Body of pancreas (tissue), 4 donors: ENCODE data around the gene TCF12. TPM values are rescaled to one million over a fixed set of nuclear protein-coding genes. Genes with fewer than 3 reads are reported as not detected.

Source experiments
- ATAC-seq: fragments of 150-250 bp; one replicate; pipeline ENCODE4 v1.9.1; 2016
- DNase-seq, 4 donors: peaks; one replicate each; pipeline ENCODE4 v3.0.0-alpha.2; 2019
- H3K27ac ChIP-seq, 4 donors: fragments of 200-600 bp; sonication (generic); 1 replicate in 3 of 4; 2 replicates in 1 of 4; pipeline versions ENCODE4 v1.5.1 to v1.6.1; 2016 to 2019; ENCODE audit warnings: mild to moderate bottlenecking in 1 of 4, mixed read lengths in 1 of 4, moderate library complexity in 1 of 4
- H3K27me3 ChIP-seq, 2 donors: fragments of 200-600 bp; sonication (generic); one replicate each; pipeline ENCODE4 v1.6.0; 2016; ENCODE audit warnings: mild to moderate bottlenecking in 1 of 2
- H3K36me3 ChIP-seq, 2 donors: fragments of 200-600 bp; sonication (generic); replicated peaks in 1 of 2; 2 replicates each; pipeline ENCODE4 v1.5.1; 2016; ENCODE audit warnings: low read depth in 2 of 2; ENCODE audit not compliant: insufficient read depth in 1 of 2
- H3K4me1 ChIP-seq: fragments of 200-600 bp; sonication (generic); one replicate; pipeline ENCODE4 v1.6.0; 2016
- H3K4me3 ChIP-seq, 2 donors: fragments of 200-600 bp; sonication (generic); 1 replicate in 1 of 2; 2 replicates in 1 of 2; pipeline ENCODE4 v1.5.1; 2016 to 2019
- H3K9me3 ChIP-seq, 3 donors: fragments of 200-600 bp; sonication (generic); 1 replicate in 2 of 3; 2 replicates in 1 of 3; pipeline ENCODE4 v1.5.1; 2016
- CTCF ChIP-seq, 7 experiments: fragments of 450-650 bp in 4 of 7; fragments of 200-600 bp in 3 of 7; sonication (generic) in 3 of 7; IDR thresholded peaks; one replicate each; pipeline ENCODE4 v1.5.1; 2016 to 2019; ENCODE audit warnings: antibody characterized with exemption in 7 of 7
- POLR2A ChIP-seq, 3 donors: fragments of 450-650 bp; IDR thresholded peaks; one replicate each; pipeline ENCODE4 v1.6.1; 2016; ENCODE audit warnings: antibody characterized with exemption in 3 of 3, mild to moderate bottlenecking in 2 of 3
- WGBS, 2 donors: methylation state at CpG; one replicate each; pipeline ENCODE4 v1.1.5; 2017; 5-methylcytosine and 5-hydroxymethylcytosine counted together
- intact Hi-C: fragments of 100-400 bp; cut with DNase I; formaldehyde crosslinking; loops from one replicate; pipeline ENCODE4 v1.15.1; 2023
- total RNA-seq, 2 donors: library from RNA; depleted of rRNA; stranded (reverse); fragments of >200 nt; gene quantifications; one replicate each; pipeline ENCODE4 v1.1.0, GENCODE V29; 2016

TCF12 gene
- total RNA-seq, 2 donors from 2014 or later = 27.2 to 49.4 TPM

GRCh38 chr15:57218826-57219576 lies 300.6 kb downstream of the TCF12 start:
- intact Hi-C loops = no loop called here

DNA sequence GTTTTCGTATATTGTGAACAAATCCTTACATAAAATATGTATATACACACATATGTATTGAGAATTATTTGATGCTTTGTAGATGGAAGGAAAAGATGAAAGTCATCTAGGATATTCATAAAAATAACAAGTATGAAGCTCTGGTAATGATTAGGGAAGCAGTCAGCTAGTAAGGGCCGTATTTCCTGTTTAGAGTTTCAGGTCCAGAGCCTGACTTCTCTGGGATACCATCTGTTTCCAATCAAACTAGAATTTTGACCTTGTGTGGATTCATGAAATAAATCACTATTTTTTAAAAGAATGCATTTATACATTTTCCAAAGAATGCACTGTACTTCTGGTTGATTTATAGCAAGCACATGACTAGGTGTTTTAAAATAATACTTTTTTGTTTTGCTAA lies 301.8 kb downstream of the TCF12 start:
- TF ChIP-seq CTCF (IDR thresholded peaks at IDR 0.05) = no peak
- no peak for TF ChIP-seq POLR2A (IDR thresholded peaks at IDR 0.05)
- intact Hi-C loops = no loop called here
- no peak overlapping the region for H3K4me3 ChIP-seq
- H3K27me3 ChIP-seq = no peaks in the 10 kb centered on the region
- H3K36me3 ChIP-seq = no peaks in the 10 kb centered on the region
- H3K9me3 ChIP-seq = no peaks in the 10 kb centered on the region
- peak; percentile 38 for ATAC-seq
- peak overlapping the region in 3 of 4 donors; percentile 9 to 50 (median 38) for H3K27ac ChIP-seq
- peaks cover 28% of the 10 kb centered on the region for H3K4me1 ChIP-seq
- 52 to 65% methylated on average over 2 of the region's 2 CpGs for WGBS, 2 donors
- DNase-seq = no peak

More at GRCh38 chr15:57218826-57219576, 300.6 kb downstream of the TCF12 start:
- WGBS, 2 donors = 68 to 70% methylated on average over 2 of the region's 2 CpGs
- Histone ChIP-seq H3K27me3 (no peaks in the 10 kb centered on the region), H3K9me3 (no peaks in the 10 kb centered on the region), H3K36me3 (no peaks in the 10 kb centered on the region), H3K4me1 (peaks cover 40% of the 10 kb centered on the region), H3K27ac (peak overlapping the region in 3 of 4 donors; percentile 9 to 38 (median 18)), H3K4me3 (no peak overlapping the region)
- no peak for TF ChIP-seq POLR2A (IDR thresholded peaks at IDR 0.05)
- DNase-seq = no peak
- ATAC-seq = no peak

DNA sequence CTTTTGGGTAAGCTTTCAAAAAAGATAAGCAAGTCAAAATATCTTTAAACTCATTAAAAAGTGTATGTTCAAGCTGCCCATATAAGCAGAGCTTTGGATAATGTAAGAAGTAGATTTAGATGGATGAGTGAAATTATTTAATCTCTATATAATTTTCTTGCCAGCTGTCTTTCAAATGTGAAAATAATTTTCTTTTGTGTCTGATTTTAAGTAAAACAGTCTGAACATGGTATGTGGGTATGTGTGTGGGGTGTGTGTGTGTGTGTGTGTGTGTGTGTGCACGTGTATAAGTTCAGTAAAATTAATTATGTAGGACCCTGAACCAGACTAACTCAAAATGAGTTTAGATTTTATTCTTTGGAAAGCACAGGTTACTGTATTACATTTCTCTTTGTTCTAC lies 302.7 kb downstream of the TCF12 start:
- intact Hi-C loops = no loop called here
- Histone ChIP-seq H3K36me3 (no peaks in the 10 kb centered on the region), H3K9me3 (no peaks in the 10 kb centered on the region), H3K27me3 (no peaks in the 10 kb centered on the region), H3K4me3 (no peak overlapping the region), H3K4me1 (peaks cover 19% of the 10 kb centered on the region), H3K27ac (peak overlapping the region in 1 of 4 donors; percentile 38)
- TF ChIP-seq CTCF (IDR thresholded peaks at IDR 0.05) (no peak), POLR2A (IDR thresholded peaks at IDR 0.05) (no peak)
- no peak for DNase-seq
- 36 to 37% methylated on average over 1 of the region's 1 CpG for WGBS, 2 donors
- ATAC-seq = no peak

DNA sequence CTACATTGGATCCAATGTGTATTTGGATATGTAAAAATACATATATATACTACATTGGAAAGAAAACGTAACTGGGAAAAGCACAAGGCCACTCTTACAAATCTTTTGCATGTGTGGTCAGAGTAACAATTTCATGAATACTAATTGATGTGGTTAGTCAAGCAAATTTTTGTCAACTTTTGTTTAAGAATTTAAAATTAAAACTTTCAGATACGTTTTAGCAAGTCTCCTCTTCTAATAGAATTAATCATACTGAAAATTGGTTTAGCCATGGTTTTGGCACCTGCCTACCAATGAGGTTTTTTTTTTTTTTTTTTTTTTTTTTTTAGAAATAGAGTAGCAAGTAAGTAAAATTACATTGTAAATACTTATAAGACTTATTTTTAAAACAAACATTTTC lies 304.9 kb downstream of the TCF12 start:
- no peak overlapping the region for H3K4me3 ChIP-seq
- H3K9me3 ChIP-seq = no peaks in the 10 kb centered on the region
- TF ChIP-seq POLR2A (IDR thresholded peaks at IDR 0.05) = no peak
- no peak for TF ChIP-seq CTCF (IDR thresholded peaks at IDR 0.05)
- 74 to 76% methylated on average over 2 of the region's 2 CpGs for WGBS, 2 donors
- H3K4me1 ChIP-seq = peaks cover 17% of the 10 kb centered on the region
- no peak for ATAC-seq
- no peak for DNase-seq
- no peaks in the 10 kb centered on the region for H3K27me3 ChIP-seq
- H3K27ac ChIP-seq = no peak overlapping the region
- no peaks in the 10 kb centered on the region for H3K36me3 ChIP-seq
- intact Hi-C loops = no loop called here

- DNase-seq = no peak
- WGBS, 2 donors = 59 to 60% methylated on average over 2 of the region's 2 CpGs
- no peak for ATAC-seq
- H3K27ac ChIP-seq = no peak overlapping the region
- H3K9me3 ChIP-seq = no peaks in the 10 kb centered on the region
- intact Hi-C loops = no loop called here
- no peaks in the 10 kb centered on the region for H3K36me3 ChIP-seq
- H3K4me3 ChIP-seq = no peak overlapping the region
- H3K4me1 ChIP-seq = peaks cover 14% of the 10 kb centered on the region
- H3K27me3 ChIP-seq = no peaks in the 10 kb centered on the region
- TF ChIP-seq POLR2A (IDR thresholded peaks at IDR 0.05) (no peak), CTCF (IDR thresholded peaks at IDR 0.05) (no peak)
Measured at GRCh38 chr15:57223887-57224286, 305.4 kb downstream of the TCF12 start.
